Measurements from ENCODE around the gene ZC3H18. TPM values are rescaled to one million over a fixed set of nuclear protein-coding genes. Genes with fewer than 3 reads are reported as not detected.

Gene ZC3H18
- total RNA-seq, 1 experiment from 2014 or later: 57.8 TPM

DNA sequence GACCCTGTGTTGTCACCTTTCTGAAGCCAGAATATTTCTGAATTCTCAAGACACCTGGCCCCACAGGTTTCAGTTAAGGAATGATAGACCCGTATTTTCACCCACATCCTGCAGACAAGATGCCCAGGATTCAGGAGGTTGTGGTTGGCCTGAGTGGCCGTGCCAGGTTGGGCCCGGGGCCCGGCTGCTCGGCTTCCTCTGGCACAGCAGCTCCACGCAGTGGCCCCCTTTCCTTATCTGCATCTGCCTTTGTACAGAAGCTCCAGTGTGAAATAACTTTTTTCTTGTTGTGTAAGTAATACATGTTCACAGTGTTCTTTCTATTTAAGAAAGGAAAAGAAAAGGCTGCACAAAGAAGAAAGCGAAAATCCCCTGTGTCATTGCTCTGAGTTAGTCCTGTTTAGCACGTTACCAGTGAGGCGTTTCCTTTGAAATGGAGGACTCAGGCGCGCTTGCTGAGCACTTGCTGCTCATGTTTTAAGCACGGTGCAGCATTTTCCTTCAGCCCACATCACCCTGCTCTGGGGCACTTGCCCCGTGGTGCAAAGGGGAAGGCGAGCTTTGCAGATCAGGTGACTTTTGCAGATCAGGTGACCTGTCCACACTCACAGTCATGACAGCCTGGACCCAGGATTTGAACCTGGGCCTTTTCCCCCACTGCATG is 12.8 kb downstream of the ZC3H18 start:
- H3K4me1 ChIP-seq (ENCODE audit: control insufficient read depth in 1 of 2, insufficient read depth in 2 of 2, low read length in 2 of 2): no peaks in the 10 kb centered on the region
- intact Hi-C loops (cut with micrococcal nuclease): no loop called here
- TF ChIP-seq EGR1 (IDR thresholded peaks at IDR 0.05; ENCODE audit: low read depth): no peak
- no peak for TF ChIP-seq YY1 (IDR thresholded peaks at IDR 0.05; ENCODE audit: extremely low read depth, insufficient replicate concordance, low read depth, low read length)
- TF ChIP-seq EZH2phosphoT487 (IDR thresholded peaks at IDR 0.05; ENCODE audit: borderline replicate concordance): no peak
- TF ChIP-seq, protein P1, sequence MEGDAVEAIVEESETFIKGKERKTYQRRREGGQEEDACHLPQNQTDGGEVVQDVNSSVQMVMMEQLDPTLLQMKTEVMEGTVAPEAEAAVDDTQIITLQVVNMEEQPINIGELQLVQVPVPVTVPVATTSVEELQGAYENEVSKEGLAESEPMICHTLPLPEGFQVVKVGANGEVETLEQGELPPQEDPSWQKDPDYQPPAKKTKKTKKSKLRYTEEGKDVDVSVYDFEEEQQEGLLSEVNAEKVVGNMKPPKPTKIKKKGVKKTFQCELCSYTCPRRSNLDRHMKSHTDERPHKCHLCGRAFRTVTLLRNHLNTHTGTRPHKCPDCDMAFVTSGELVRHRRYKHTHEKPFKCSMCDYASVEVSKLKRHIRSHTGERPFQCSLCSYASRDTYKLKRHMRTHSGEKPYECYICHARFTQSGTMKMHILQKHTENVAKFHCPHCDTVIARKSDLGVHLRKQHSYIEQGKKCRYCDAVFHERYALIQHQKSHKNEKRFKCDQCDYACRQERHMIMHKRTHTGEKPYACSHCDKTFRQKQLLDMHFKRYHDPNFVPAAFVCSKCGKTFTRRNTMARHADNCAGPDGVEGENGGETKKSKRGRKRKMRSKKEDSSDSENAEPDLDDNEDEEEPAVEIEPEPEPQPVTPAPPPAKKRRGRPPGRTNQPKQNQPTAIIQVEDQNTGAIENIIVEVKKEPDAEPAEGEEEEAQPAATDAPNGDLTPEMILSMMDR (IDR thresholded peaks at IDR 0.05 in 2 of 3, conservative IDR thresholded peaks at IDR 0.05 in 1 of 3; ENCODE audit: borderline replicate concordance in 1 of 3, insufficient read depth in 1 of 3, low read depth in 2 of 3, low read length in 2 of 3): no peak
- TF ChIP-seq ELF1 (IDR thresholded peaks at IDR 0.05; ENCODE audit: borderline replicate concordance, low read depth): no peak
- TF ChIP-seq, protein P2, sequence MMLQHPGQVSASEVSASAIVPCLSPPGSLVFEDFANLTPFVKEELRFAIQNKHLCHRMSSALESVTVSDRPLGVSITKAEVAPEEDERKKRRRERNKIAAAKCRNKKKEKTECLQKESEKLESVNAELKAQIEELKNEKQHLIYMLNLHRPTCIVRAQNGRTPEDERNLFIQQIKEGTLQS (IDR thresholded peaks at IDR 0.05): no peak
- no peak for TF ChIP-seq JUND (IDR thresholded peaks at IDR 0.05)
- no peak for TF ChIP-seq RAD21 (IDR thresholded peaks at IDR 0.05; ENCODE audit: low read depth)
- TF ChIP-seq POLR2AphosphoS5 (IDR thresholded peaks at IDR 0.05; ENCODE audit: low read depth, low read length): no peak
- no peak for TF ChIP-seq CEBPB (IDR thresholded peaks at IDR 0.05; ENCODE audit: low read depth)
- no peak for TF ChIP-seq CBX3 (IDR thresholded peaks at IDR 0.05; ENCODE audit: low read depth)
- no peak for TF ChIP-seq ZNF274 (IDR thresholded peaks at IDR 0.05; ENCODE audit: low read depth, low read length)
- no peak for TF ChIP-seq POLR2A (IDR thresholded peaks at IDR 0.05; ENCODE audit: borderline replicate concordance, extremely low read depth, insufficient read depth, insufficient read length)
- TF ChIP-seq SRF (IDR thresholded peaks at IDR 0.05; ENCODE audit: low read depth): no peak
- TF ChIP-seq ZFX (IDR thresholded peaks at IDR 0.05): no peak
- TF ChIP-seq EZH2 (IDR thresholded peaks at IDR 0.05): no peak
- TF ChIP-seq TCF7L2 (IDR thresholded peaks at IDR 0.05; ENCODE audit: borderline replicate concordance, extremely low read depth, insufficient read depth, insufficient read length): no peak
- TF ChIP-seq, protein P3, sequence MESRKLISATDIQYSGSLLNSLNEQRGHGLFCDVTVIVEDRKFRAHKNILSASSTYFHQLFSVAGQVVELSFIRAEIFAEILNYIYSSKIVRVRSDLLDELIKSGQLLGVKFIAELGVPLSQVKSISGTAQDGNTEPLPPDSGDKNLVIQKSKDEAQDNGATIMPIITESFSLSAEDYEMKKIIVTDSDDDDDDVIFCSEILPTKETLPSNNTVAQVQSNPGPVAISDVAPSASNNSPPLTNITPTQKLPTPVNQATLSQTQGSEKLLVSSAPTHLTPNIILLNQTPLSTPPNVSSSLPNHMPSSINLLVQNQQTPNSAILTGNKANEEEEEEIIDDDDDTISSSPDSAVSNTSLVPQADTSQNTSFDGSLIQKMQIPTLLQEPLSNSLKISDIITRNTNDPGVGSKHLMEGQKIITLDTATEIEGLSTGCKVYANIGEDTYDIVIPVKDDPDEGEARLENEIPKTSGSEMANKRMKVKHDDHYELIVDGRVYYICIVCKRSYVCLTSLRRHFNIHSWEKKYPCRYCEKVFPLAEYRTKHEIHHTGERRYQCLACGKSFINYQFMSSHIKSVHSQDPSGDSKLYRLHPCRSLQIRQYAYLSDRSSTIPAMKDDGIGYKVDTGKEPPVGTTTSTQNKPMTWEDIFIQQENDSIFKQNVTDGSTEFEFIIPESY (IDR thresholded peaks at IDR 0.05; ENCODE audit: extremely low read depth, insufficient replicate concordance, low read length): no peak
- RAD21 ChIA-PET (ENCODE audit: low non-redundant PET in 1 of 2, low total read pairs in 2 of 2, uncharacterized antibody in 2 of 2, unreplicated experiment in 2 of 2): no interaction called here
- H3K27me3 ChIP-seq (ENCODE audit: insufficient read depth, low read length): no peaks in the 10 kb centered on the region
- POLR2A ChIA-PET: no interaction called here
- BruUV-seq (replicated peaks): no TSS peak
- H3K9me2 ChIP-seq (ENCODE audit: insufficient read depth): no peaks in the 10 kb centered on the region
- H3K79me2 ChIP-seq (ENCODE audit: insufficient read depth, low read length): peaks cover 99% of the 10 kb centered on the region
- peaks cover 13% of the 10 kb centered on the region; the same call in 1 of the 2 replicates for H4K20me1 ChIP-seq (ENCODE audit: insufficient read depth)
- no peak for DNase-seq (ENCODE audit: low read depth, low spot score)
- no peak for ATAC-seq
- H3K4me2 ChIP-seq (ENCODE audit: low read length): no peak overlapping the region
- no peak overlapping the region for H3K4me3 ChIP-seq (replicated peaks in 1 of 2; ENCODE audit: low read depth in 1 of 2, low read length in 2 of 2)
- H3K36me3 ChIP-seq (ENCODE audit: control insufficient read depth in 1 of 2, insufficient read depth in 2 of 2, low read length in 2 of 2): peaks cover 52 to 57% of the 10 kb centered on the region in 2 experiments; a peak in 3 of 4 replicates
- no peak overlapping the region for H3K9ac ChIP-seq (ENCODE audit: low read length)
- no peak overlapping the region for H2AFZ ChIP-seq (ENCODE audit: low read depth, low read length, poor library complexity, severe bottlenecking)
- no peak overlapping the region for H3K27ac ChIP-seq (ENCODE audit: low read depth, low read length)
- CTCF ChIA-PET: no interaction called here
- no peaks in the 10 kb centered on the region for H3K9me3 ChIP-seq (ENCODE audit: control insufficient read depth in 1 of 2, insufficient read depth in 1 of 2, low read depth in 1 of 2, low read length in 2 of 2)
